HK-2 (cell line): ENCODE data around the gene EMC10.

Experiments
- DNase-seq: peaks from one replicate; pipeline ENCODE4 v3.0.0-alpha.2; 2018; ENCODE audit not compliant: unreplicated experiment

Gene EMC10

DNA sequence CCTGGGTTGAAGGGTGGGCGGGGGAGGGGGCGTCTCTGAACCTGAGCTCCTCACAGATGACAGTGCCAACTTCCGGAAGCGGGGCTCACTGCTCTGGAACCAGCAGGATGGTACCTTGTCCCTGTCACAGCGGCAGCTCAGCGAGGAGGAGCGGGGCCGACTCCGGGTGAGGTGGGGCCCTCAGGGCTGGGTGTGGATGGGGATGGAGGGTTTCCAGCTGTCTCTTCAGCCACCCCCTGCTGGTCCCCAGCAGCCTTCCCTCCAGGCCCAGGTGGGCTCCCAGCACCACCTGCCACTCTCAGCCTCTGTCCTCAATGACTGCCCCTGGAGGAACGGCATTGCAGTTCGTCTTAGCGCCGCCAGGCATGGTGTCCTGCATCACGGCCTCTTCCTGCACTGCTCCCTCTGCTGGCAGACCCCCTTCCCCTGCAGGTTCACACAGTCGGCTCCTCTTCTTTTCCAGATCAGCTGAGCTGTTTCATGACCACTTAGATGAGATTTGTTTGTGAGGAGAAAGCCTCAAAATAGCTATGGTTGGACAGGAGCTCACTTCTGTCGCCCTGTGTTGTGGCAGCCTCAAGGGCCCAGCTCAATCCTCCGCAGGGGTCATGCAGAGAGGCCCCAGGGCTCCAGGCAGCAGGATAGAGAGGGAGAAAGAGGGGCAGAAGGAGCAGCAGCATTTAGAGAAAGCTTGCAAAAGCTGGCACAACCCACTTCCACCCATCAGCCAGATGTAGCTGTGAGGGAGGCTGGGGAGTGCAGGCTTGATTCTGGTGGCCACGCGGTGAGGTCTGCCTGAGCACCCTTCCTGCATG, 2.8 kb downstream of the EMC10 start:
- no peak for DNase-seq

DNA sequence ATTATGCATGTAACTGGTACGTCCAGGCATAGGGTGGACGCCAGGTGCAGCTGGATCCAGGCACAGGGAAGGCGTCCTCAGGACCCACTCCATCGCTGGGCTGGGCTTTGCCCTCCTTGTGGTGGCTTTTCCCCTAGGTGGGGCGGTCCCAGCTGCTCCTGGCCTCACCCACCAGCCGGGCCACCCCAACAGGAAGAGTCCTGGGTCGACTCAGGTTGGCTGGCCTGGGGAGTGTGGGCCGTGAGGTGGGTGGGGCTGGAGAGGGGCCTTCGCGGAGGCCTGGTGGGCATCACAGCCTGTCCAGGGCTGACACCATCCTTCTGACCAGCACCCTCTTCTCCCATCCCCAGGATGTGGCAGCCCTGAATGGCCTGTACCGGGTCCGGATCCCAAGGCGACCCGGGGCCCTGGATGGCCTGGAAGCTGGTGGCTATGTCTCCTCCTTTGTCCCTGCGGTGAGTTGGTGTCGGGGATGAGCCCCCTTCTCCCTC, 3.5 kb downstream of the EMC10 start:
- DNase-seq, result no peak

DNA sequence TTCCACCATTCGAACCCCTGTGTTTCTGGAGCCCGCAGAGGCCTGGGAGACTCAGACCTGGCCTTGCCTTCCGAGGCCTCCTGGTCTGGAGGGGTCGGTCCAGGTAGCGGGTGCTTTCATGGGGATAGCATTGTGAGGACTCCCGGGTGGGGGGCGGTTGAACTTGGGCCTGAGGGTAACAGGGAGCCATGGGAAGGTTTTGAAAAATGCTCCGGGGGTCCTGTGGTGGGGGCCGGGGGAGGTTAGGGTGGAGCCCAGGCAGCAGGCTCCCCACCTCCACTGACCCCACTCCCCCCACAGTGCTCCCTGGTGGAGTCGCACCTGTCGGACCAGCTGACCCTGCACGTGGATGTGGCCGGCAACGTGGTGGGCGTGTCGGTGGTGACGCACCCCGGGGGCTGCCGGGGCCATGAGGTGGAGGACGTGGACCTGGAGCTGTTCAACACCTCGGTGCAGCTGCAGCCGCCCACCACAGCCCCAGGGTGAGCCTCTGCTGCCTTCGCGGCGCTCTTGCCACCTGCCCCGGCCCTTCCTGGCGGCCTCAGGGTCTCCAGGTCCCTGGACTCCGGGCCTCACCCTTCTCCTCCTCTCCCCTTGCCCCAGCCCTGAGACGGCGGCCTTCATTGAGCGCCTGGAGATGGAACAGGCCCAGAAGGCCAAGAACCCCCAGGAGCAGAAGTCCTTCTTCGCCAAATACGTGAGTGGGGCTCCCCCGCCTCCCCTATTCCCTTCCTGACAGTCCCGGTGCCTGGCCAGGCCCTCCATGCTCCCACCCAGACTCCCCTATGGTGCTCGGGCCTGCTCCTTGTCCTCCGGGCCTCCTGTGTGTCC, 4.2 kb downstream of the EMC10 start:
- DNase-seq, result no peak

DNA sequence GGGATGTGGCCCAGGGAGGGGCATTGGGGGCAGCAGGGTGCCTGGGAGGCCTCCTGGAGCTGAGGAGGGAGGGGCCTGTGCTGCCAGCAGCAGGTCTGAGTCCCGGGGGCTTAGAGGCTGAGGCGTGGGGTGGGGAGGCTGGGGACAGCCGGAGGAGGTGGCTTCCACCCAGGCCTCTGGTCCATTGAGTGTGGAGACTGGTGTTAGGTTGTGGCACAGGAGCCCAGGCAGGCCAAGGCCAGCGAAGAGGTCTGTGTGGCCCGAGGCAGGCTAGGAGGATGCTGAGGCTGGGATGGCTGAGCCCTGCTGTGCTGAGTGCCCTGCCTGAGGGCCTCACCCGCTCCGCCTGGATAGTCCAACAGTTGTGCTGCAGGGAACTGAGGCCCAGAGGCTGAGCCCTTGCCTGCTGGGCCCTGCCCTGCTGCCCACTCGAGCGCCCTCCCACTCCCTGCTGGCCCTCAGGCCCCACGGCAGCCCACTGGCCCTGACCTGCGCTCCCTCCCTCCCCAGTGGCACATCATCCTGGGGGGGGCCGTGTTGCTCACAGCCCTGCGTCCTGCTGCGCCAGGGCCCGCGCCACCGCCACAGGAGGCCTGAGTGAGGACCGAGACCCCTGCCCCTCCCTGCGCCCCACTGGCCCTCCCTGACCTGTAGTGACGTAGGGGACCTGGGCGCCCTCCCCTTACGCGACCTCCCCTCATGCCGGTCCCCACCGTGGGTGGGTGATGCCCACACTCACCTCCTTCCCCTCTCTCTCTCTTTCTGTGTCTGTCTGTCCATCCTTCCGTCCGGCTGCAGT, 5.2 kb downstream of the EMC10 start:
- no peak for DNase-seq

DNA sequence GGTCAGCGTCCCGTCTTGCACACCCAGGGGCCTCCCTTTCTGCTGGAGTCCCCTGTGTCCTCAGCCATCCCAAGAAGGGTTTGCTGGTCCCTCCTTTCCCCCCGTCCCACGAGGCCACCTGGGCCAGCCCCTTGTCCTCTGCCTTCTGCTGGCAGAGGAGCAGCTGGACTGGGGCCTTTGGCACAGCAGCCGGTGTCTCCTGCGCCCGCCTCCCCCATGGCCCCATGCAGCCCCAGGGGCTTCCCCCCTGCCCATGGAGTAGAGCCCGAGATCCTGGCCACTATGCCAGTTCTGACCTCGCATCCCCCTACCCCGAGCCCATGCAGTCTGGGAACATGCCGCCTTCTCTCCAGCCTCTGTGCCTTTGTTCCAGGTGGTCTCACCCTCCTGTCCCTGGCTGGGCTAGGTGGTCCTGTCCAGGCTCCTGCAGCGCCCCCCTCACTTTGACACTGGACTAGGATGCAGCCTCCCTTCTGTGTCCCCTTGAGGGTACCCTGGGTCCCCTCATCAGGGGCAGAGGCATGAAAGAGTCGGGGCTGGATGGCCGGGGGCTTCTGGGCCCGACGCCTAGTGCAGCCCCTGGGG, 6.1 kb downstream of the EMC10 start:
- no peak for DNase-seq

DNA sequence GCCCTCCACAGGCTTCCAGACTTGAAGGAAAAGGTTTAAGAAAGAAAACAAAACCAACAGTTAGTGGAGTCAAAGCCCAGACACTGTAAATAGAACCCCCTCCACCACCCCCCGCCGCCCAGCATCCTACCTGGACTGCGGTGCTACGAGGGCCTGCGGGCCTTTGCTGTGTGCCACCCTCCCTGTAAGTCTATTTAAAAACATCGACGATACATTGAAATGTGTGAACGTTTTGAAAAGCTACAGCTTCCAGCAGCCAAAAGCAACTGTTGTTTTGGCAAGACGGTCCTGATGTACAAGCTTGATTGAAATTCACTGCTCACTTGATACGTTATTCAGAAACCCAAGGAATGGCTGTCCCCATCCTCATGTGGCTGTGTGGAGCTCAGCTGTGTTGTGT, 6.6 kb downstream of the EMC10 start:
- no peak for DNase-seq

DNA sequence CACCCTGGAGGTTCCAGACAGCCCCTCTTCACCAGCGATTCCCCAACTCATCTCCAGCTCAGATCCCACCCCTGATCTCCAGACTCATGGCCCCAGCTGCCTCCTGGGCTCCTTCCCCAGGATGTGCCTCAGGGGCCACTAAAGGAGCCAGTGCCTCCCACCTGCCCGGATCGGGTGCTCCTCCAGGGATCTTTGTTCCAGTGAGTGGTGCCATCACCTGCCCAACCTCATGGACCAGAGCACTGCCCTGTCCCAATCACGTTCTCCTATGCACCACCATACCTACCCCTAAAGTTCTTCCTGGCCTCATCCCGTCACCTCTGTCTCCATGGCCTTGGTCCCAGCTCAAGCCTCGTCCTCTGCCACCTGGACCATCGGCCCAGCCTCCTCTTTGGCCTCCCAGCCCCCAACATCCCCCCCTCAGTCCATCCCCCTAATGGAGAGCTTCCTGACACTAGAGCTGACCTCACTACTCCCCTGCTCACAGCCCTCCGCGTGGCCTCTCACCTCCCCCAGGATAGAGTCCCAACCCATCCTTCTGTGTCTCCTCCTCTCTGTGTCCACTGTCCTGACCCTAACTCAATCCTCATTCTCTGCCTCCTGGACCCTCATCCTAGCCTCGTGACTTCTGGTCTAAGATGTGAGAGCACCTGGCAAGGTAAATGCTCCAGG, 9.1 kb downstream of the EMC10 start:
- no peak for DNase-seq

DNA sequence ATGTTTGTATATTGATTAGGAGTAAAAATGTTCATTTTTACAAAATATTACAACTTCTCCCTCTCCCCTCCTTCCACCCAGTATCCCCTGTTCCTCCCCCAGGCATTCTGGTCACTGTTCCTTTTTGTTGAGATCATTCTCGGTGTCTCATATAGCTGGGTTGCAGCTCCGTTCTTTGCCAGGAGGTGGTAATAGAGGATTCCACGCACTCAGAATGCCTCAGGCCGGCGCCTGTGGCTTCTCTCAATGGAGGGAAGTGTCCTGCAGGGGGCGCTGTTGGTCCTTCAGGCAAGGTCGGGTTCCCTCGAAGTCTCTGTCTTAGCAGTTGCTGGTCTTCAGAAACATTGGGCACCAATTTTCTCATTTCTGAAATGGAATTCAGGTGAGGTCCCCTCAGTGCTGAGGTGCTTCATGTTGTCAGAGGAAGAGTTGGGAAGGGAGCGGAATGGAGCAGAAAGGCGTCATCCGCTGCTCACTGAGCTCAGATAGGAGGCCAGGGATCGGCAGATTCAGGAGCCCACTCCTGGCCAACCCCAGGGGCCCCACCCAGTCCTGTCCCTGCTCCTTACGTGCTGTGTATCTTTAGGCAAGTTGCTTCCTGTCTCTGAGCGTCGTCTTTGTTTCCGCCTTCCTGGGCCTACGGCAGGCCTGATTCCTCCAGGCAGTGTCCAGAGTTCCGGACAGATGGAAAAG, 10.7 kb downstream of the EMC10 start:
- peak; percentile 21 for DNase-seq

DNA sequence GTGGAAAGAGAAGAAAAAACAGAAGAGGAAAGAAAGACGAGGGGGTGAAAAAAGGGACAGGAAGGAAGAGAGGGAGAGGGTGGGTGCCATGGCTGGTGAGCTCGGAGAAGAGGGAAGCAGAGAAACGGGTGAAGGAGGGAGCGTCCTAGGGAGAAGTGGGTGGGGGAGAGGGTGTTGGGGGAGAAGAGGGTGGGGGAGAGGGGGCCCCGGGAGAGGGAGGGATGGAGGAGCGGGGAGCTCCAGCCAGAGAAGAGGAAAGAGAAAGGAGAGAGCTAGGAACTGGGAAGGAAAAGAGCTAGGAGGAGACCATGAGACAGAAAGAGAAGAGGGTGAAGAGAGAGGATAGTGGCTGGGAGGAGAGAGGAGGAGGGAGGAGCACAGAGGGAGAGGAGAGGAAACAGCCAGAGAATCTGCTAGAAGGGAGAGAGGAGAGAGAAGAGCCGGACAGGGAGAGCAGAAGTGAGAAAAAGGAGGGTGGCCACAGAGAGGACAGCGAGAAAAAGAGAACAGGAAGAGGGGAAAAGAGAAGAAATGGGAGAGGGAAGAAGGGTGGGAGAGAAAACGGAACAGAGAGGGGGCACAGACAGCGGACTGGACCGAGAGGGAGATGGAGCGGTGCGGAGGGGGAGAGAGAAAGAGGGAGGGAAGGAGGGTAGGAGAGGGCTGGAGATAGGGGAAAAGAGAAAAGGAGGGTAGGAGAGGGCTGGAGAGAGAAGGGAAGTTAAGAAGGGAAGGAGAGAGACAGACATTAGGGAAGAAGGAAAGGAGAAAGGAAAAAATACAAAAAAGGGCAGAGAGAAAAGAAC, 12.3 kb downstream of the EMC10 start:
- DNase-seq, result no peak

DNA sequence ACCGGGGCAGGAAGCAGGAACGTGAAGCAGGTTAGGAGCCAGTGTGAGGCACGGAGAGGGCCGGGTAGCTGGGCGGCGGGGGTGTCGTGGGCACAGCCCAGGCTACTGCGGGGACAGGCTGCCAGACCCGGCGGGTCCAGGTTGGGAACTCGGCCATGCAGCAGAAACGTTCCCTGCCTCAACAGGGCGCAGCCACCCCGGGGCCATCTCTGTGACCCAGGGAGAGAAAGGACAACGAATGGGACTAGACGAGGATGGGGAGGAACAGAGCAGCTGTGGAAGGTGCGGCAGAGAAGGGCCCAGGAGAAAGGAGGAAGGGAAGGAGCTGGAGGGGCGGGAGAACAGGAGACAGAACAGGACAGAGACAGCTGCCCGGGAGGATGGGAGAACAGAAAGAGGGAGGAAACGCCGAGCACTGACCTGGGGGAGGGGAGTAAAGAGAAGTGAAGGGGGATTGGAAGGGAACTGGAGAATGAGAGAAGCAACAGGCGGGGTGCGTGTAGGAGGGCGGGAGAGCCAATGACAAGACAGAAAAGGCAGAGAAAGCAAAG, 13.2 kb downstream of the EMC10 start:
- no peak for DNase-seq

DNA sequence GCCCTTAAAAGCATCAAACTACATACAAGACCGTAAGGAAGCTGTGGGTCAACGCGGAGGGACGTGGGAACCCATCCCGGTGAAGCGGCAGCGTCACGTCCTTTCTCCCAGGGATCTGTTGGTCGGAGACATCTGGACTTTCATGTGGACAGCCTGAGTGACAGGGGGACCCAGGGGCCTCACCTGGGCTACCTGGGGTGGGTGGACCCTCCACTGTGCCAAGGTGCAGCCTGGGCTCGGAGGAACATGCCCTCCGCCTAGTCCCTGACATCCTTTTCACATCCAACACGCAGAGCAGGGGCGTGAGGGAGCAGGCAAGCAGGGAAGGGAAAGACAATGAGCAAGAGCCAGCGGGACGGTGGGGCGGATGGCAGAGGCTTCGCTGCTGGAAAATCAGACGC, 14.1 kb downstream of the EMC10 start:
- no peak for DNase-seq

DNA sequence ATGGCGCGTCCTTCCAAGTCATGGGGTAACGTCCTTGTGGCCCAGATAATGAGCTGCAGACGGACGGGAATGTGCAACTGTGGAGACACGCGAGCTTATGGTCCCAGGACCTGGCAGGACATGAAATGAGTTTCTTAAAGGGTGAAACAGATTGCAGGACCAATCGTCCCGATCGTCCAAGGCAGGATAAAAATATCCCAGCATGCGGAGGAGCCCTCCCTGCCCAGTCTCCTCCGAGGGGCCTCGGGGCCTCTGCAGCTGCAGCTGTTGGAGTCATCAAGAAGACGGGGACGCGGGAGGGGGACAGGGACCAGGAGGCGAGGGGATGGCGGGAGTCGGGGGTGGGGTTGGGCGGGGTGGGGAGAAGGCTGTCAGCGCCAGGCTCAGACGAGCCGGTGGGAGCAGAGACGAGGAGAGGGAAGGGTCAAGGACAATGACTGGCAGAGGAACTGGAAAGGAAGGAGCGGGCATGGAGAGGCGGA, 14.7 kb downstream of the EMC10 start:
- DNase-seq, result no peak

DNA sequence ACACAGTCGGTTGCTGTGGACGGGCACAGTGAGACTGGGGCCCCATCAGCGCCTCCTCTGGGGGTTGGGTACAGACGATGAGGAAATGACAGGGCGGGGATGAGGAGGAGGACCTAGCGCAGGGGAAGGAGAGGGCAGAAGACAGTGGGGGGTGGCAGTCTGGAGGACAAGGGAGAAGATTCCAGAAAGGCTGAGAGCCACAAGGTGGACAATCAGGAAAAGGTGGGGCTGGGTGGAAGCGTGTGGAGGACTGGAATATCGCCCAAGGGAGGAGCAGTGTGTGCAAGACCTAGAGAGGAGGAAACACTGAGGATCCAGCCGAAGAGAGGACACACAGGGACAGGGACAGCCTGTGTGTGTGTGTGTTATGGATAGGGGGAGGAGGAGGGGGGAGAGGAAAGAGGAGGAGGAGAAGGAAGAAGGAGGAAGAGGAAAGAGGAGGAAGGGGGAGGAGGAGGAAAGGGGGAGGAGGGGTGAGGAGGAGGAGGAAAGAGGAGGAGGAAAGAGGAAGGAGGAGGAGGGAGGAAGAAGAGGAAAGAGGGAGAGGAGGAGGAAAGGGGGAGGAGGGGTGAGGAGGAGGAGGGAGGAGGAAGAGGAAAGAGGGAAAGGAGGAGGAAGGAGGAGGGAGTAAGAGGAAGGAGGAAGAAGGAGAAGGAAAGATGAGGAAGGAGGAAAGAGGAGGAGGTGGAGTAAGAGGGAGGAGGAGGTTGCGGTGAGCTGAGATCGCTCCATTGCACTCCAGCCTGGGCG, 16.2 kb downstream of the EMC10 start:
- DNase-seq, result no peak

DNA sequence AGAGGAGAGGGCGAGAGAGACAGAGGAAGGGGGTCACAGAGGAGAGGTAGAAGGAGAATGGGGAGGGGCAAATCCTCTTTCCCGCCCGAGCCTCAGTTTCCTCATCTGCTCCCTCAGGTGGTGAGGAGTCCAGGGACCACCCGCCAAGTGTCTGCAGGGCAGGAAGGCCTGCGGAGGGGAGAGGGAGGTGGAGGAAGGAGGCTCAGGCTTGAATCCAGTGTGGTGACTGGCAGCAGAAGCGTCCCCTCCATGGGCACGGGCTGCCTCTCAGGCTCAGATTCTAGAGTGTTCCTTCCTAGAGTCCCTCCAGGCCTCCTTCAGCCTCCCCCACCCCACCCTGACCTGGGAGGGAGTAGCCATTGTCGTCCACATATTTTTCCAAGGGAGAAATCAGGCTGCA, 16.9 kb downstream of the EMC10 start:
- DNase-seq, result no peak

DNA sequence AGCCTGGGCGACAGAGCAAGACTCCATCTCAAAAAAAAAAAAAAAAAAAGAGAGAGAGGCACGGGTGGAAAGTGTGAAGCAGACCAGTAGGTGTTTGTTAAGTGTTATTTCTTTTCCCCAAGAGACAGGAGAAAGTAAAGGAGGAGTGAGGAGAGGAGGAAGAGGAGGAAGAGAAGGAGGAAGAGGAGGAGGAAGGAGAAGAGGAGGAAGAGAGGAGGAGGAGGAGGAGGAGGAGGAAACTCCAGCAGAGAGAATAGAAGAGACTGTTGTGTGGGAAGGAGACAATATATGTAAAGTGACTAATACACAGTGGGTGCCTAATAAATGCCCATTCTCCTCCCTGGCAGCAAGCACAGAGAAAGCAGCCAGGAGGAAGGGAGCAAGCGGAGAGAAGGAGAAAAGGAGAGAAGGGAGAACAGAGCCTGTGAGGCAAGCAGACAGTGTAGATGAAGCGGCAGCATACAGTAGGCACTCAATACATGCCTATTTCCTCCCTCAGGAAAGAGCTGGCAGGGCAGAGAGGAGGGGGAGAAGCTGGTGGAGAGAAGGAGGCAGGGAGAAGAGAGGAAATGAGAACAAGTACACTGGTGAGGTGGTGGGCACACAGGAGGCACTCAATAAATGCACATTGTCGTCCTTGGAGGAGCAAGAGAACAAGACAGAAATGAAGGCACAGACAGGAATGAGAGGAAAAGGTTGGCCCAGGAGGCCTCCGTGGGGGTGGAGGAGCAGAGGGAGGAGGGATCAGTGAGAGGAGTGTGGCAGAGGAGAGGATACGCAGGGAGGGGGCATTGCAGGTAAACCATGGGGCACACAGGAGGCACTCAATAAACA, 18.1 kb downstream of the EMC10 start:
- no peak for DNase-seq

DNA sequence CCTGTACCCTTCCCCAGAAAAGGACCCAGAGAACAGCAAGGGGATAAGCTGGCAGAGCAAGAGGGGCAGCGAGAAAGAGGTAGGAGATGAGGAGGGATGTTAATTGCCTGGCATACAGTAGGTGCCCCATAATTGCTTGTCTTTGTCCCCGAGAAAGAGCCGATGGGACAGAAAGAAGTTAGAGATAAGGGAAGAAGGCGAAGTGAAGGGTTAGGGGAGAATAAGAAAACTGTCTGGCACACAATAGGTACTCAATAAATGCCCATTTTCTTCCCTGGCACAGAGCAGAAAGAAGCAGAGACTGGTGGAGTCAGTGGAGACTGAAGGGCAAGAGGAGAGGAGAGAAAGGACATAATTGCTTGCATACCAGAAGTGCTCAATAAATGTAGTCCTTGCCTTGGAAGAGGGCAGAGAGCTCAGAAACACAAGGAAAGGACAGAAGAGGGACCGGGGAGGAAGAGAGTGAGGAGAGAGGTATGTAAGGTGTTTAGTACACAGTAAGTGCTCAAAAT, 18.8 kb downstream of the EMC10 start:
- no peak for DNase-seq
